T-helper 2 cell (primary cell): ENCODE measurements around the gene RUNX2.

Source experiments
- DNase-seq, 5 experiments: peaks; one replicate each; pipeline versions ENCODE4 v3.0.0 to v3.0.0-alpha.2; 2012 to 2022

The RUNX2 gene

GRCh38 chr6:45488269-45488668, 160.1 kb downstream of the RUNX2 start:
- no peak for DNase-seq

DNA sequence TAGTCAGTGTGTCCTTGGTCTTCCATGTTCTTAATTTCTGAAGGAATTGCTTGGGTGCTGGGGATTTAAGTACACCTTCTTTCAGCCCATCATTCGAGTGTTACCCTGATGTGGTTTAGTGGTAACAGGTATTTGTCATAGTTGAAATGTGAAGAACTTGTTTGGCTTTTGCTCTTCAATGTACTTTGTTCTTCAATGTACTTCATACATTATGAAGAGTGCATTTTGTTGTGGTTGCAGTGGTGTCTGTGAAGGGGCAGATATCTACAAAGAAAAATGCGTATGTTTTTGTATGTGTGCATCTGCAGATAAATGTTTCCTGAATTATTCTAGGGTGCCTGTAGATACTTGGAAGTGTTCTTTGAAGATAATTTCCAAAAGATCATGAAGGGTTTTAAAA, 160.8 kb downstream of the RUNX2 start:
- DNase-seq = peak in 2 of 5 experiments; percentile 31 to 82

DNA sequence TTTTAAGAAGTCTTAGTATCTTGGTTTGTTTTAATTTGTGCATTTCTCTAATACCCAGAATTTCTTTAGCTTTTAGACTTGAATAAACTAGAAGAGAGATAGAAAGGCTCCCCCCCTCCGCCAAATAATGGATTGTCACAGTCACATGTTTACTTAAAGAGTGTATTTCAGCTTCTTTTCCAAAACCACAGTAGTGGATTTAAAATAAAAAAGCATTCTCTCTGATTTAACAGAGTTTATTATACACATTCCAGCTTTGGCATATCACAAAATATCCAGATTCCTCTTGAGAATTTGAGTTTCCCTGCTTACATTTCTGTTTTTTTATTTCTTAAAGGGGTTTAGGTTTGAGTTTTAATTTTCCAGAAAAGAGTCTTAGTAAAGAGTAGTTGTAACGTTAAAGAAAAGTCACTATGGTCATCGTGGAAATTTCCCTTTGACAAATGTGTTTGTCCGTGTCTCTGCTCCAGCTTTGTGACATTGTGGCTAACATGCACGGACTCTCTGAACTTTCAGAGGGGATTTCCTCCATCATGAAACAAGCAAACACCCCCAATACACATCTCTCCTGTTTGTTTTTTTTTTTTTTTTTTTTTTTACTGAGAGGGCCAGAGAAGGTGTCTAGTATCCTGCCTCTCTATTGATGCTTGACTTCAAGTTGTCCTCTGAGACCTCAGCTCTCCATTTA, 163.1 kb downstream of the RUNX2 start:
- no peak for DNase-seq

DNA sequence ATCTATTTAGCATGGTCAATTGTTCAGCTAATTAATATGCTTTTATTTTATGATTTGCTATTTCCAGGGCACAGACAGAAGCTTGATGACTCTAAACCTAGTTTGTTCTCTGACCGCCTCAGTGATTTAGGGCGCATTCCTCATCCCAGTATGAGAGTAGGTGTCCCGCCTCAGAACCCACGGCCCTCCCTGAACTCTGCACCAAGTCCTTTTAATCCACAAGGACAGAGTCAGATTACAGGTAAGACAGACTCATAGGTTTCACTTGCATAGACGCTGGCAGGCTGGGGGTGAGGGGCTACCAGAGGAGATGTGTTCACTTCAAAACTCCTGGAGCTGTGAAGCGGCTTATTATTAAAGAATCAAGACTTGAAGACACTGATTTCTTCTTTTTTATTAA, 163.7 kb downstream of the RUNX2 start:
- DNase-seq = no peak

GRCh38 chr6:45493761-45494160, 165.6 kb downstream of the RUNX2 start:
- no peak for DNase-seq

- peak in 3 of 5 experiments; percentile 12 to 90 (median 36) for DNase-seq
Observed at GRCh38 chr6:45494416-45495135, 166.4 kb downstream of the RUNX2 start.

- DNase-seq = peak in 2 of 5 experiments; percentile 61 to 74
Observed at GRCh38 chr6:45495429-45496084, 167.4 kb downstream of the RUNX2 start.

GRCh38 chr6:45496085-45496433, 167.9 kb downstream of the RUNX2 start:
- no peak for DNase-seq

- no peak for DNase-seq
Observed at GRCh38 chr6:45498591-45498990, 170.5 kb downstream of the RUNX2 start.

GRCh38 chr6:45500924-45501816, 173.0 kb downstream of the RUNX2 start:
- DNase-seq = no peak

GRCh38 chr6:45502456-45502855, 174.3 kb downstream of the RUNX2 start:
- DNase-seq = no peak

GRCh38 chr6:45504947-45505346, 176.8 kb downstream of the RUNX2 start:
- DNase-seq = no peak

GRCh38 chr6:45505470-45505869, 177.3 kb downstream of the RUNX2 start:
- no peak for DNase-seq

GRCh38 chr6:45507186-45507585, 179.1 kb downstream of the RUNX2 start:
- DNase-seq = no peak

GRCh38 chr6:45509426-45509825, 181.3 kb downstream of the RUNX2 start:
- no peak for DNase-seq

DNA sequence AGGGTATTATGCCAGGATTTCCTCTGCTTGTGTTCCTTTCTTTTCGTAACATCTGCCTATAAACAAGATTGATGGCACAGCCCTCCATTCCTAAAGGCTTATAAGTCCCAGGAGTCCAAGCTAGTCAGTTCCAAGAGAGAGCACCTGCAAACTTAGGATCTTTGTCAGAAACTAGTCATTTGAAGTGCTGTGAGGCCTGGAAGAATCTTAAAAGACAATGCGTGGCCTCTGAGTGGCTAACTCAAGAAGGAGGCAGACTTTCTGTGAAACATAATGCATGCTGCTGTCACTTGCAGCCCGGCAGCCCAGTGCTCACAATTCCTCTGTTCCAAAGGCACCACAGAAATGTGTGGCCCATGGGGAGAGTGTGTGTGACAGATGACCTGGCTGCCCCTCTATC, 184.6 kb downstream of the RUNX2 start:
- no peak for DNase-seq

DNA sequence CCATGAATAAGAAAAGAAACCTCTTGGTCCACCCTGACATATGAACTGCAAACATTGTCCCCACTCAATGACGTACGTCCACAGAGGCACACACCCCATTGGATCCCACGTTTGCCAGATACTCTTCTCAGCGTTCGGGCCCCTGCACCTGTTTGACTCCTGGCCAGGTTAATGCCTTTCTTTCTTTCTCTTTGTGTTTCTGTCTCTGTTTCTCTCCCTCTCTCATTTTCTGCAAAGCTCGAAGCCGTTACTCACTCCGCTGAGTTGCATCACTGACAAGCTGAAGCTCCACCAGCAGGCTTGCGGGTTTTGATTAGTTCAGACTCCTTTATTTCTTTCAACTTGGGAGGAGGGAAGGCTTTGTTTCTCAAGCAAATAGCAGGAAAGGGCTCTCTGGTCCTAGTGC, 185.1 kb downstream of the RUNX2 start:
- no peak for DNase-seq

- no peak for DNase-seq
Observed at GRCh38 chr6:45513843-45514242, 185.7 kb downstream of the RUNX2 start.

DNA sequence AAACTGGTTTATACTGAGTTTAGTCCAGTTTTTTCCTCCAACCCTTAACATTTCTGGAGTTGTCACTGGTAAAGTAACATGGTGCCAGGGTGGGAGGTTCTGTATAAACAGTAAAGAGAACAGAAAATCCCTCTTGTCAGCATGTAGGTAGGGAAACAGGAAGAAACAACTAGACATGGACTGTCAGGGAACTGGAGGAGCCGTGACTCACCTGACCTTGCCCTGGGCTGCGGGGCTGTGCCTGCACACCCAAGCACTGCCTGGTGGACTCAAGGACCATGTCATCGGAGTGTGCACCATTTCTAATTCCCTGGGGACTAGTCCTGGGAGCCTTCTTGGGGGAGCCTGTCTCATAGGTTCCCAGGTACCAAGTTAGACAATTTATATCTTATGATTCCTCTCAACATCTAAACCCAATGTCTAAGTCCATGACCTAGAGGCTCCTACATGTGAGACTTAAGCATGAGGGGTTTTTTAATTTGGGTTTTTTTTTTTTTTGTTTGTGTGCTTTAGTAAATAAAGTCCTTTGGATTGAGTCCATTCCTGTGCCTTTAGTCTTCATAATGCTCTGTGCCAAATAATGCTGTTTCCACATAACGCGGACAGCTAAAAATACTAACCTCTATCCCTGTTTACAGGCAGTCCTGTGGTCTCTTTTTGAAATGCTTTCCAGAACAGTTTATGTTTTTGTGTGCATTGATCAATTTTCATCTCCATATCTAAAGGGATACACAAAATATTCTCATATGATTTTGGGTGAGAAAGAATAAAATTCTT, 186.5 kb downstream of the RUNX2 start:
- DNase-seq = no peak

DNA sequence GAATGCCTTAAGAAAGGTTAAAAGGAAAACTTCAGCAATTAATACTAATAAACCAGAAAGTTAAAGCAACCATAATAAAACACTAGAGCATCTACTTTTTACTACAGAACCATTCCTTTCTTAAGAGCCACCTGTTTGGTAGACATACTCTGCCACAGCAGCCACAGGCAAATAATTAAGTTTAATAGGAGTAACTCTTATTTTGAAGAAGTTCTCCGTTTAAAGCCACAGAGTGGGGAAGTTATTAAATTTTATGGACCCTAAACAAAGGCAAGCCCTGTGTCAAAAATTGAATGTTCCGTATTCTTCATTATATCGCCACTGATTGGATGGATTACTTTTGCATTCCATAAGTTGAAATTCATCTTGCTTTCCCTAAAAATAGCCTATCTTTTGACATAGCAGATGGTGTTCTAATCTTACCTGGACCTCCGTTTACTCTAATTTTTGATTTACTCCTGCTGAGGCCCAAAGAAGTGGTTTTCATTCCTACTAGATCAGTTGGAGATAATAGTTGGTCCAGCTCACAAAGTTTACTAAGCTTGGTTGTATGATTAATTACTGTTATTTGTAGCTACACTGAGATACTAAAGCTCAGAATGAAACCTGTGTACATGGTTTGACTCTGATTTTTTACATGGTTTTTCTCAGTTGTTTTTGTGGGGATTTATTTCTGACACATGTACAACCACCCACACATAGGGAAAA, 190.0 kb downstream of the RUNX2 start:
- no peak for DNase-seq

- peak in 1 of 5 experiments; percentile 23 for DNase-seq
Observed at GRCh38 chr6:45521226-45521625, 193.1 kb downstream of the RUNX2 start.
